NCI-H2196 treated with DMSO at 0.1 percent for 48 hours (cell line): ENCODE data around the gene SP2.
"Not testable (repeated sequence)": the region's sequence is repeated elsewhere in the genome, so short reads cannot be mapped to it uniquely, and the experiment has no call there.

Source experiments
- DNase-seq: peaks from one replicate; lab custom pipeline; 2025; ENCODE audit not compliant: unreplicated experiment; lab: John Stamatoyannopoulos, UW

SP2 gene

GRCh38 chr17:47918006-47918405 is 22.0 kb downstream of the SP2 start:
- DNase-seq, result no peak

DNA sequence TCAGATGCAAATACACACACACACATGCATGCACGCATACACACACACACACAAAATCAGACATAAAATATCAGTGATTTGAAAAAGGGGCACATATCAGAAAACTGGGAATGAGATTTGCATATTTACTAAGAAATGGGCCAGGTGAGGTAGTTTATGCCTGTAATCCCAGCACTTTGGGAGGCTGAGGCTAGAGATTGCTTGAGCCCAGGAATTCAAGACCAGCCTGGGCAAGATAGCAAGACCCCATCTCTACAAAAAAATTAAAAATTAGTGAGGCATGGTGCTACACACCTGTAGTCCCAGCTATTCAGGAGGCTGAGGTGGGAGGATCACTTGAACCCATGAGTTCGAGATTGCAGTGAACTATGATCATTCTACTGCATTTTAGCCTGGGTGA is 23.0 kb downstream of the SP2 start:
- DNase-seq, result no peak

- DNase-seq, result not testable (repeated sequence)
These were observed 23.9 kb downstream of the SP2 start for GRCh38 chr17:47919889-47920288.

DNA sequence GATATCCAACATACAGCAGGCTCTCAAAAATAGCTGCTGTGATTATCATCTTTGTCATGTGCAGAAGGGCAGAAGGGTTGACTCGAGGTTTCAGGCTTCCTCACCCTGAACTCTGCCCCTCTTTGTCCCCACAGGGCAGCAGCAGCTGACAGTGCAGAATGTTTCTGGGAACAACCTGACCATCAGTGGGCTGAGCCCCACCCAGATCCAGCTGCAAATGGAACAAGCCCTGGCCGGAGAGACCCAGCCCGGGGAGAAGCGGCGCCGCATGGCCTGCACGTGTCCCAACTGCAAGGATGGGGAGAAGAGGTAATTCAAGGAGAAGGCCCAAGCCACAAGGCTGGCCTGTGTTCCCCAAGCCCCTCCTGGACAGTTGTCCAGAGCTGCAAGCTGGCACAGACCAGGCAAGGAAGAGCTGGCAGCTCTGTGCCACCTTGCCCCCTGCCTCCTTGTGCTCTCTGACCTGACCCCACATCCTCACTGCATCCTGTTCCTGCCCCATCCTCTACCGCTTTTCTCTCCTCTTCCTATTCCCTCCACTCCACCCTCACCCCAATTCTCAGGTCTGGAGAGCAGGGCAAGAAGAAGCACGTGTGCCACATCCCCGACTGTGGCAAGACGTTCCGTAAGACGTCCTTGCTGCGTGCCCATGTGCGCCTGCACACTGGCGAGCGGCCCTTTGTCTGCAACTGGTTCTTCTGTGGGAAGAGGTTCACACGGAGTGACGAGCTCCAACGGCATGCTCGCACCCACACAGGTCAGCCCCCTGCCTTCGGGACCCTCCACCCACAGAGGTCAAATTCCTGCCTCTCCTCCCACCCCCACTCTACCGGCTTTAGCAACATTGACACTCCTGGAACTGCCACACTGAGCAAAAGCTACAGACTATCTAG is 29.0 kb downstream of the SP2 start:
- no peak for DNase-seq

DNA sequence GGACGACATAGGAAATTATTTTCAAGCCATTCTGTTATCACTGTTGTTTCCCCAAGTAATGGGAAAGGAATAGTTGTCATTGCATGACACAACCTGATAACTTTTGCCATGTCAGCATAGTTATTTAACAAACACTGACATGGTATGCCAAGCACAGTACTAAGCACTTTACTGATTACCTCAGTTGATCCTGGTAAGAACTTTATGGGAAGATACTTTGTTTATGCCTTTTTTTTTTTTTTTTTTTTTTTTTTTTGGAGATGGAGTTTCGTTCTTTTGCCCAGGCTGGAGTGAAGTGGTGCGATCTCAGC is 29.6 kb downstream of the SP2 start:
- no peak for DNase-seq

GRCh38 chr17:47927821-47928400 is 31.9 kb downstream of the SP2 start:
- DNase-seq, result no peak

DNA sequence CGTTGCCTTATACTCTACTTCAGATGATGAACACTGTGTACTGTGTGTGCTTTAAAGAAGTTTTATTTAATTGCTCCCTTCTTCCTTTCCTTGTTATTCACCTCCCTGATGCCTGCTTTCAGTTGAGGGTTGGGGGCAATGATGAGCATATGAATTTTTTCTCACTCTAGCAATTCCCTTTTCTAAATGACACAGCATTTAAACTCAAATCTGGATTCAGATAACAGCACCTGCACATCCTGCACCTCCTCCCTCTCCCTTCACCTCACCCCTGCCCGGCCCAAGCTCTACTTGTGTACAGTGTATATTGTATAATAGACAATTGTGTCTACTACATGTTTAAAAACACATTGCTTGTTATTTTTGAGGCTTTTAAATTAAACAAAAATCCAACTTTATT is 32.4 kb downstream of the SP2 start:
- no peak for DNase-seq

DNA sequence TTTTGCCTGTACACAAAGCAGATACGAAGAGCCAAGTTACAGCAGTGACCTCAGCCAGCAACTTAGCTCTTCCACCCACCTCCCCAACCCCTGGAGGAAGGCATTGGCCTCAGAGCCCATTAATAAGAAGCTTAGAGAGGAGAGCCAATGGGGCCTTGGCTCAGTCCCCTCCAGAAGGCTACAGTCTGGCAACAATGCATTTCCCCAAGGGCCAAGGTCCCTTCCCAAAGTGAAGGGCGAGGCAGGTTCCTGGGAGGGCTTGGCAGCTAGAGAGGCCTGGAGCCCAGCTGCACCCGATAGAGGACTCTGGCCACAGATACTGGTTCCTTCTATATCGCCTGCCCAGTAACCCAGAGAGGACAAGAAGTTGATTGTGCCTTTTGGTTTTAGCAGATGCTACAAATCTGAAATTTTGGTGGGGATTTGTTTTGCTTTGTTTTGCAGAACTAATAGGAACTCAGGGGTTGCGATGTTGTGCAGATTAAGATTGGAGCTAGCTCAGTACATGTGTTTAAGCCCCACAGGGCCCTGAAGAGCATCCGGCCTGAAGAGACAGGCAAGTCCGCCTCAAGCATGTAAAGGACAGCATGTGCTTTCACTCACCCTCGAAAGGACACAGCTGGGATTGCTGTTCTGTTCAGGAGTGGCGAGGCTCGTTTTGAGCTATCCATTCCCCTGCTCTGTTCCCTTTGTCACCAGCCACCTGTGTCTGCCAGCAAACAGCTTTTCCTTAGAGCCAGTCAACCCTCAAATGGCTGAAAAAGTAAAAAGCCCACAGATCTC is 33.4 kb downstream of the SP2 start:
- DNase-seq, result no peak

DNA sequence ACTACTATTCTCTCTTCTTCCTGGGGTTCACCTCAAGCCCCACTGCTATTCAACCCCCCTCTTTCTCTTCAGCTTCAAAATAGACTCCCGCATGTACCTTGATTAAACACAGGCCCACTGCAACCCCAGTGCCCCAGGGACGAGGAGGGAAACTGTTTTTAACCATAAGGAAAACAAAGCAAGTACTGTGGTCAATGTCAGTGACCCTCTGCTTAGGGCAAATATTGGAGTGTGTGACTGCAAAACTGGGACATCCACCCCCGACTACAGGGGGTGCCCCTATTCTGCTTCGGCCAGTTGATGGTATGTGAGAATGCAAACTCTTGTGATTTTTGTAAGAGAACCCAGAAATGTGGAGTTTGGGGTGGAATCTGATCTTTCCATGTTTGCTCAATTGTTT is 35.8 kb downstream of the SP2 start:
- DNase-seq, result no peak

DNA sequence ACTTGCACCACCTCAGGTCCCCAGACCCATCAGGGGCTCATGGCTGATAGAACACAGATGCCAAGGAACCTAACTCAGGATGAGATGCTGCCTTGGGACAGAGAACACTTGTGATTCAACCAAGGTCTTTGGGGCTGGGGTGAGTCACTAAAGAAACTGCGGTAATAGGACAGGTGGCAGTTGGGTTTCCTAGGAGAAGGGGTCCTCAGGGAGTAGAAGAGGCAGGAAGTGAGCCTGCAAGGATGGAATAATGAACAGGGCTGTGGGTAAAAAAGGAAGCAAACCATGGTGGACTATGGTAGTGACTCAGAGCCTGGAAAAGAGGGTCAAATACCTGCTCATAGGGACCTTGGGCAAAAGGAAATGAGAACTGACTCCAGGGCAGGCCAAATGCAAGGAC is 38.8 kb downstream of the SP2 start:
- no peak for DNase-seq

DNA sequence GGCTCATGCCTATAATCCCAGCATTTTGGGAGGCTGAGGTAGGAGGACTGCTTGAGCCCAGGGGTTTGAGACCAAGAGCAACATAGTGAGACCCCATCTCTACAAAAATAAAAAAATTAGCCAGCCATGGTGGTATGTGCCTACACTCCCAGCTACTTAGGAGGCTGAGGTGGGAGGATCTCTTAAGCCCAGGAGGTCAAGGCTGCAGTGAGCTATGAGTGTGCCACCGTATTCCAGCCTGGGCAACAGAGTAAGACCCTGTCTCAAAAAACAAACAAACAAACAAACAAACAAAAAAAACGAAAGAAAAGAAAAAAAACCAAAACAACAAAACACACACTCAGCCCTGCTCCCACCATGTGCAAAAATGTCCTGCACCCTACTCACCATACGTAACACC is 39.4 kb downstream of the SP2 start:
- DNase-seq, result not testable (repeated sequence)

- no peak for DNase-seq
These were observed 39.9 kb downstream of the SP2 start for GRCh38 chr17:47935961-47936360.

- no peak for DNase-seq
These were observed 41.9 kb downstream of the SP2 start for GRCh38 chr17:47937941-47938340.

DNA sequence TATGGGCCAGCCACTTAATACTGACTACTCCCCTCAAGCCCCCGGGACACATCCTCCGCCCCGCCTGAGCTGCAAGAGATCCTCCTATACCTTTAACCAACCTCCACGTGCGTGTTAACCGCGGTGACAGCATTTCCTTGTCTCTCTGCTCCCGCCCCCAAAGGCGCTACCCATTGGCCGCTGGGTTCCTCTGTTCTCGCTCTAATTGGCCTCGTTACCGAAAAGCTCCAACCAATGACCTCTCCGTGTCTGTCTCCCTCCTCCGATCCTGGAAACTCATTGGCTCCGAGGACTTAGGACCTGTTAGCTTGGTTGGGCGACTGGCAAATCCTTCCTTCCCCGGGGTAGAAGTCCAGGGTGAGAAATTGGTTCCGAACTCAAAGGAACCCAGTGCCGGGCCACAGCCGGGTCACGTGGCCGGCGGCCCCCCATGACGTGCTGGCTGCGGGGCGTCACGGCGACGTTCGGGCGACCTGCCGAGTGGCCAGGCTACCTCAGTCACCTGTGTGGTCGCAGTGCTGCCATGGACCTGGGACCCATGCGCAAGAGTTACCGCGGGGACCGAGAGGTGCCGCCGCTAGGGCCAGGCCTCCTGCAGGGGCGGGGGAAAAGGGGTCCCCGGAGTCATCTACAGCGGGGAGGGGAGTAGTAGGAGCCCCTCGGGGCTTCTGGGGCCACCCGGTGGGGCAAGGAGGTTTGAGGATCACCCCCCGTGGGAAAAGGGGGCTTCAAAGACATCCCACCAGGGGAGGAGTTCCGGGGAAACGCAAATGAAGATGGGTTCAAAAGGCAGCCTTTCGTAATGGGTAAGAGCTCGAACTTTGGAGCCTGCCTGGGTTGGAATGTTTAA is 45.4 kb downstream of the SP2 start, which contains the start of gene PNPO:
Gene PNPO (plus strand): TSS at position 326 of the 850 bp plus-strand sequence. CDS start 105 bp downstream, at position 431.
- DNase-seq, result peak; percentile 99

DNA sequence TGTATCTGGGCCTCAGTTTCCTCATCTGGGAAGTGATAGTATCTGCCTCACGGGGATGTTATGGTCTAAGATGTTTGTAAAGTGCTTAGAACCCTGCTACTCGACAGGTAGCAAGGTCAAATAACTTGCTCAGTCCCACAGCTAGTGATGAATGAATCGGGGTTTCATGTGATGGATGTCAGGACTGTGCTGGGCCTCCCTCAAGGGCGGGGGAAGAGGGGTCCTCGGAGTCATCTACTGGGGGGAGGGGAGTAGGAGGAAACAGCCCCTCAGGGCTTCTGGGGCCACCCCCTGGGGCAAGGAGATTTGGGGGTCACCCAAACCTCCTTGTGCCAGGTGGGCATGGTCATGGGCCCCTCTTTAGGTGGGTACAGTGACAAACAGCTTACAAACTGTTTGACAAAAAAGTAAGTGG is 46.1 kb downstream of the SP2 start:
- DNase-seq, result no peak

DNA sequence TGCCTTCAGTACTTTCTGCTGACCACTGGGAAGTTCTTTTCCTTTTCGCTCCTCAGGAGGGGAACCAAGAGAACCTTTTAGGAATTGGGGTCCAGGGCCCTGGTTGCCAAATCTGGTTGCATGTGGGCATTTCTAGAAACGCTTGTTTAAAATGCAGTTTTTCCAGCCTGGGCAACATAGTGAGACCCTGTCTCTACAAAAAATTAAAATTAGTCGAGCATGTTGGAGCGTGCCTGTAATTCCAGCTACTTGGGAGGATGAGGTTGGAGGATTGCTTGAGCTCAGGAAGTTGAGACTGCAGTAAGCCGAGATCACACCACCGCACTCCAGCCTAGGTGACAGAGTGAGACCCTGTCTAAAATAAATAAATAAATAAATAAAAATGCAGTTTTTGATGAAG is 46.5 kb downstream of the SP2 start:
- no peak for DNase-seq

DNA sequence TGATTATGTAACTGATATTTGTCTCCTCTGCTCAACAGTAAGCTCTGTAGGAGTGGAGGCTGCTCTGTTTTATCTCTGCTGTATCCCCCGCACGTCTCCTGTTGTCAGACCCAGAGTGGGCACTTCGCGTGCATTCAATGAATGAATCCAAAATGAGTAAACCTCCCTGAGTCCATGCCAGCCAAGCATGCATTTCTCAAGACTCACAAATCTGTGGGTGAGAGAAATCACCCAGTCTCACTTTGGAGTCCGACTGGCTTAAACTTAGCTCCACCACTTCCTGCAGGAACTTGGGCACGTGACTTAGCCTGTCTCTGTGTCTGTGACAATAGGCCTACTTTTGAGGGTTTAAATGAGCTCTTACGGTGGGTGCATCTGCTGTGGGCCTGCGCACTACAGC is 49.0 kb downstream of the SP2 start:
- DNase-seq, result no peak

DNA sequence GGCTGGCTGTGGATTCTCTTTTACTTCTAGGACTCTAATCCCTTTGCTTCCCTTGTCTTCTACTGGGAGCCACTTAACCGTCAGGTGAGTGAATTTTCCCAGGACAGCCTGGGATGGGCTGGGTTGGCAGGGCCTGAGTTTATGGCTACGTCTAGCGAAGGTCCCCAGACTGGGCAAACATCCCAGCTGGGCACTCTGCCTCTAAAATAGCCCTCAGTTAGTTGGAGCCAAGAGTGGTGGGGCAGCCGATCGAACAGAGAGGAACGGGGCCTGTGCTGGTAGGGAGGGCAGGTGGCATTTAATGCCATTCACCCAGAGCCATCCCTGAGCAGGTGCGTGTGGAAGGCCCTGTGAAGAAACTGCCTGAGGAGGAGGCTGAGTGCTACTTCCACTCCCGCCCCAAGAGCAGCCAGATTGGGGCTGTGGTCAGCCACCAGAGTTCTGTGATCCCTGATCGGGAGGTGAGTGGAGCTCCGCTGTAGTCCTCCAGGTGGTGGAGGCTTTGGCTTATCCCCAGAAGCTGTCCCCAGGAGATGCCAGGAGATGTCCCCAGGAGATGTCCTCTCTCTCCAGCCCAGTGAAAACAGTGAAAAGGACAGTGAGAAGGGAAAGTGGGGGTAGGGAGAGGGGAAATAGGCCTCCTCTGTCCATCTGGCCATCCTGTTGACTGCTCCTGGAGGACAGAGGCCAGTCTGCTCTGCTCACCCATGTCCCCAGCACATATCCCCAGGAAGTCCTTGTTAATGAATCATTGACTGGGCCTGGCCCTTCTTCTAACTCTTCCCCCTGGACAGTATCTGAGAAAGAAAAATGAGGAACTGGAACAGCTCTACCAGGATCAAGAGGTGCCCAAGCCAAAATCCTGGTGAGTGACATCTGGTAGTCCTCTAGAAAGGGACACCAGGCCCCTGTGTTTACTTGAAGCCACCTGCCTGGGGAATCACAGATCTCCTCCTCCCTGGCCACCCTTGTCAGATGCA is 49.8 kb downstream of the SP2 start:
- DNase-seq, result no peak

DNA sequence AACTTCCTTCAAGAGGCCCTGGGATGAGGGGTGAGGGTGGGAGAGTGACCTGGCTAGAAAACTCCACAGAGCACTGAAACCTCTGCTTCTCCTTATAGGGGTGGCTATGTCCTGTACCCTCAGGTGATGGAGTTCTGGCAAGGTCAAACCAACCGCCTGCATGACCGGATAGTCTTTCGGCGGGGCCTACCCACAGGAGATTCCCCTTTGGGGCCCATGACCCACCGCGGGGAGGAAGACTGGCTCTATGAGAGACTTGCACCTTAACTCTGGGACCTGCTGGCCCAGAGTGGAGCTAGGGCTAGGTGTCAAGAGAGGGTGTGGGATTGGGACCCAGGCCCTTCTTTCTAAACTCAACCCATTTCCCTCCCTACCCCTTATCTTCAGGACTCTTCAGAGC is 50.5 kb downstream of the SP2 start:
- no peak for DNase-seq

DNA sequence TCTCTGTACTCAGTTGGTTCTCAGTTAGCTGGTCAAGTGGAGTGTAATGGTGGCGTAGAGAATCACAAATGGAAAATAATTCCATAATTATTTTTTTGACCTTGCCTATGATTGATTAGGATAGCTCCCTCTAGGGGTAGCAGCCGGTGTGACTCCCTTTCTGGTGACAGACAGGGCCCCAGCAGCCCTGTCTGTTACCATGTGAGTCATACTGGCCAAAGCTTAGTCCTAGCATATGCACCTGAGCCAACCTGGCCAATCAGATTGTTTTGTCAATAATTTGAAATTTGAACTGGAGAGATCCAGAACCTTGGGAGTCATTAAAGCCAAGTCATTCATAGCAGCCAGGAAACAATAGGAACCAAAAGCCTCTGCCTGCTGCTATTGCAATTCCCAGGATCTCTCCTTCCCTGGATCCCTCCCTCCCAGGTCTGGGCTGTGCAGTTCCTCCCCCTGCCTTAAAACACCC is 50.9 kb downstream of the SP2 start:
- peak; percentile 89 for DNase-seq
